H9 (cell line): ENCODE results near the gene TMPRSS6. TPM values are rescaled to one million over a fixed set of nuclear protein-coding genes. Genes with fewer than 3 reads are reported as not detected.

Source experiments
- DNase-seq: peaks from one replicate; pipeline ENCODE4 v3.0.0-alpha.2; 2017
- H2AFZ ChIP-seq: one replicate; pipeline ENCODE4 v1.6.1; 2013; ENCODE audit warnings: mild to moderate bottlenecking, low read length, control low read depth, moderate library complexity
- H2AK5ac ChIP-seq: 2 replicates; pipeline ENCODE4 v1.6.1; 2013; ENCODE audit warnings: low read length, control low read depth, mixed read lengths; ENCODE audit not compliant: insufficient read length
- H2BK120ac ChIP-seq: one replicate; pipeline ENCODE4 v1.6.1; 2013; ENCODE audit warnings: low read depth, mild to moderate bottlenecking, low read length, control low read depth, inconsistent platforms; ENCODE audit not compliant: poor library complexity, severe bottlenecking
- H2BK12ac ChIP-seq: 2 replicates; pipeline ENCODE4 v1.6.1; 2013; ENCODE audit warnings: low read length, control low read depth, mixed read lengths, low read depth; ENCODE audit not compliant: insufficient read length
- H2BK15ac ChIP-seq: 2 replicates; pipeline ENCODE4 v1.6.1; 2013; ENCODE audit warnings: low read depth, low read length, control low read depth
- H2BK20ac ChIP-seq: one replicate; pipeline ENCODE4 v1.6.1; 2013; ENCODE audit warnings: low read depth, mild to moderate bottlenecking, low read length, control low read depth, inconsistent platforms; ENCODE audit not compliant: poor library complexity, severe bottlenecking
- H2BK5ac ChIP-seq: 2 replicates; pipeline ENCODE4 v1.6.1; 2013; ENCODE audit warnings: low read length, control low read depth, mixed read lengths; ENCODE audit not compliant: insufficient read length
- H3K14ac ChIP-seq: 2 replicates; pipeline ENCODE4 v1.6.1; 2013; ENCODE audit warnings: low read length, control low read depth; ENCODE audit not compliant: insufficient read depth
- H3K18ac ChIP-seq: 2 replicates; pipeline ENCODE4 v1.6.1; 2013; ENCODE audit warnings: low read depth, mild to moderate bottlenecking, mixed read lengths, low read length, control low read depth; ENCODE audit not compliant: insufficient read length
- H3K23ac ChIP-seq: 2 replicates; pipeline ENCODE4 v1.6.1; 2013; ENCODE audit warnings: low read length, control low read depth, mixed read lengths, low read depth; ENCODE audit not compliant: insufficient read length
- H3K23me2 ChIP-seq: 2 replicates; pipeline ENCODE4 v1.6.1; 2013; ENCODE audit warnings: low read depth, mild to moderate bottlenecking, mixed read lengths, low read length, control low read depth; ENCODE audit not compliant: insufficient read length, poor library complexity, severe bottlenecking
- H3K27ac ChIP-seq: 2 replicates; pipeline ENCODE4 v1.5.1; 2013; ENCODE audit warnings: low read length, control low read depth, mixed read lengths, low read depth; ENCODE audit not compliant: insufficient read length
- H3K27me3 ChIP-seq: 2 replicates; pipeline ENCODE4 v1.6.1; 2013; ENCODE audit warnings: low read length, control low read depth, inconsistent platforms; ENCODE audit not compliant: insufficient read depth
- H3K4ac ChIP-seq: 2 replicates; pipeline ENCODE4 v1.6.1; 2013; ENCODE audit warnings: low read depth, mild to moderate bottlenecking, control low read depth, inconsistent platforms, low read length, moderate library complexity
- H3K4me1 ChIP-seq: 2 replicates; pipeline ENCODE4 v1.6.1; 2013; ENCODE audit warnings: low read length, control low read depth, inconsistent platforms; ENCODE audit not compliant: insufficient read depth
- H3K4me2 ChIP-seq: 2 replicates; pipeline ENCODE4 v1.6.1; 2013; ENCODE audit warnings: low read length, control low read depth, mixed read lengths; ENCODE audit not compliant: insufficient read length, insufficient read depth
- H3K56ac ChIP-seq: 2 replicates; pipeline ENCODE4 v1.6.1; 2013; ENCODE audit warnings: low read depth, mild to moderate bottlenecking, mixed read lengths, low read length, control low read depth; ENCODE audit not compliant: insufficient read length
- H3K79me1 ChIP-seq: 2 replicates; pipeline ENCODE4 v1.6.1; 2013; ENCODE audit warnings: low read depth, mild to moderate bottlenecking, moderate library complexity, low read length, control low read depth, inconsistent platforms; ENCODE audit not compliant: insufficient read depth, poor library complexity, severe bottlenecking
- H3K79me2 ChIP-seq: 2 replicates; pipeline ENCODE4 v1.6.1; 2013; ENCODE audit warnings: low read length, control low read depth, inconsistent platforms; ENCODE audit not compliant: insufficient read depth
- H3K9ac ChIP-seq: 2 replicates; pipeline ENCODE4 v1.6.1; 2013; ENCODE audit warnings: low read length, control low read depth, mixed read lengths; ENCODE audit not compliant: insufficient read length; ENCODE audit errors: extremely low read depth
- H3K9me3 ChIP-seq: one replicate; pipeline ENCODE4 v1.6.1; 2013; ENCODE audit warnings: low read depth, low read length, inconsistent platforms; ENCODE audit not compliant: control insufficient read depth
- H3T11ph ChIP-seq: one replicate; pipeline ENCODE4 v1.6.1; 2013; ENCODE audit warnings: mild to moderate bottlenecking, low read length, control low read depth, inconsistent platforms
- H4K20me1 ChIP-seq: one replicate; pipeline ENCODE4 v1.6.1; 2013; ENCODE audit not compliant: control insufficient read depth, insufficient read length, insufficient read depth
- H4K5ac ChIP-seq: 2 replicates; pipeline ENCODE4 v1.6.1; 2013; ENCODE audit warnings: low read depth, mild to moderate bottlenecking, mixed read lengths, low read length, control low read depth; ENCODE audit not compliant: insufficient read length
- H4K8ac ChIP-seq: replicated peaks from 2 replicates; pipeline ENCODE4 v1.6.1; 2013; ENCODE audit warnings: low read length, control low read depth, mixed read lengths, low read depth; ENCODE audit not compliant: insufficient read length
- H4K91ac ChIP-seq: 2 replicates; pipeline ENCODE4 v1.6.1; 2013; ENCODE audit warnings: low read depth, mild to moderate bottlenecking, moderate library complexity, mixed read lengths, low read length, control low read depth; ENCODE audit not compliant: insufficient read length
- H3K27ac Mint-ChIP-seq, 3 experiments: 2 replicates in 2 of 3; 3 replicates in 1 of 3; pipeline ENCODE4 v1.8.0; 2020 to 2021; ENCODE audit warnings: mixed read lengths in 3 of 3, mild to moderate bottlenecking in 1 of 3, moderate library complexity in 1 of 3
- H3K27me3 Mint-ChIP-seq: 2 replicates; pipeline ENCODE4 v1.8.0; 2021; ENCODE audit warnings: low read depth, mild to moderate bottlenecking, moderate library complexity, mixed read lengths
- H3K36me3 Mint-ChIP-seq, 3 experiments: 2 replicates in 2 of 3; 3 replicates in 1 of 3; pipeline ENCODE4 v1.8.0; 2020 to 2021; ENCODE audit warnings: low read depth in 3 of 3, mixed read lengths in 3 of 3; ENCODE audit not compliant: insufficient read depth in 1 of 3
- H3K4me1 Mint-ChIP-seq, 2 experiments: 2 replicates each; pipeline ENCODE4 v1.8.0; 2020; ENCODE audit warnings: mixed read lengths in 2 of 2
- H3K4me3 Mint-ChIP-seq, 2 experiments: 2 replicates in 1 of 2; 3 replicates in 1 of 2; pipeline ENCODE4 v1.8.0; 2020 to 2021; ENCODE audit warnings: mild to moderate bottlenecking in 2 of 2, mixed read lengths in 2 of 2, moderate library complexity in 1 of 2
- H3K9me3 Mint-ChIP-seq, 2 experiments: 2 replicates in 1 of 2; 3 replicates in 1 of 2; pipeline ENCODE4 v1.8.0; 2020; ENCODE audit warnings: mild to moderate bottlenecking in 2 of 2, mixed read lengths in 2 of 2, moderate library complexity in 1 of 2
- WGBS: extraction: QIAGEN DNeasy Blood & Tissue Kit; methylation state at CpG from one replicate; pipeline ENCODE4 v1.1.7; 2013; ENCODE audit warnings: missing lambda C conversion rate, low lambda C conversion rate, mixed read lengths; ENCODE audit not compliant: insufficient read length; ENCODE audit errors: extremely low coverage; 5-methylcytosine and 5-hydroxymethylcytosine counted together
- total RNA-seq: library from RNA; stranded (reverse); gene quantifications from 2 replicates; pipeline ENCODE4 v1.2.1, GENCODE V29; 2021
- TF ChIP-seq, protein P1 (sequence below): fragments of 200-600 bp; sonication (generic); conservative IDR thresholded peaks from 3 replicates; pipeline ENCODE4 v1.8.0; 2021; ENCODE audit warnings: antibody characterized with exemption, mild to moderate bottlenecking

TMPRSS6 gene
- total RNA-seq, 1 experiment from 2014 or later = not detected

DNA sequence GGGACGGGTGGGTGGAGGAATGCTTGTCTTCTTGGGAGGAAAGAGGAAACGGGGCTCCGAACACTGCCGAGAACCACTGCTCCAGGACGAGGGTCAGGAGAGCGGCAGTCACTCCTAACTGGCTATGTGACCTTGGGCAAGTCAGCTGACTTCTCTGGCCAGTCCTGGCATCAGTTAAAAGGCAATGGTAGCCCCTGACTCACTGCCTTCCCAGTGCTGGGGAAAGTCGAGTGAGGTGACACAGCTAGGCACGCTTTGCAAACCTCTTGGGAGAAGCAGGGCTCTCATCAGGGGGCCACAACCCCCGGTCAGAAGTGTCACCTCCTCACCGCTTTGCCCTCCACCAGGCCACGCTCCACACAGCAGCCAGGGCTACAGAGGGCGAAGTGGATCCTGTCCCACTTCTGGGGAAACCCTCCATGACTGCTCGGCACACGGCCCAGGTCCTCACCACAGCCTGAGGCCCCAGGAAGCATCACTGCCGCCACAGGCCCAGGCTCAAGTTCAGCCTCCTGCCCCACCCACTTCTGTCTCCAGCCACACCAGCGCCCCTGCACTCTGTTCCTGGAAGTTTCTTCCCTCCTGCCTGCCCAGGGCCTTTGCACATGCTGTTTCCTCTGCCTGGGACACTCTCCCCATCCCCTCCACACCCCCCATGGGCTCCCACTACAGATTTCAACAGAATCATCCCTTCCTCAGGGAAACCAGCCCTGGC, 23.9 kb upstream of the TMPRSS6 start:
- Histone ChIP-seq H2BK15ac (no peak overlapping the region), H4K91ac (no peak overlapping the region)
- no CpG with 5 or more reads among the region's 16 CpGs for WGBS

More for the DNA sequence above, 23.9 kb upstream of the TMPRSS6 start:
- Histone ChIP-seq H3K4me1 (no peaks in the 10 kb centered on the region), H3K27ac (no peak overlapping the region), H2BK120ac (no peak overlapping the region), H4K8ac (no peak overlapping the region), H4K20me1 (no peaks in the 10 kb centered on the region), H4K5ac (no peak overlapping the region), H3K79me1 (no peaks in the 10 kb centered on the region), H3K4me2 (no peak overlapping the region), H2BK20ac (no peak overlapping the region), H3T11ph (no peak overlapping the region), H2AK5ac (no peak overlapping the region), H3K14ac (no peak overlapping the region; the same call in 1 of the 2 replicates), H3K23me2 (no peaks in the 10 kb centered on the region), H2AFZ (no peak overlapping the region), H2BK12ac (no peak overlapping the region), H3K56ac (no peak overlapping the region), H2BK5ac (no peak overlapping the region), H3K9ac (no peak overlapping the region), H3K27me3 (no peaks in the 10 kb centered on the region), H3K9me3 (no peaks in the 10 kb centered on the region), H3K79me2 (no peaks in the 10 kb centered on the region), H3K18ac (no peak overlapping the region), H3K4ac (no peak overlapping the region), H3K23ac (no peak overlapping the region)
- peaks cover 17% of the 10 kb centered on the region for H3K27me3 Mint-ChIP-seq
- 0 out of 5 replicates have a peak, but pooled peaks cover 0 to 2% of the 10 kb centered on the region in 2 experiments for H3K9me3 Mint-ChIP-seq
- peaks cover 0 to 2% (median 0%) of the 10 kb centered on the region in 3 experiments; a peak in 2 of 7 replicates for H3K36me3 Mint-ChIP-seq
- H3K27ac Mint-ChIP-seq = peak overlapping the region in 1 of 3 experiments; percentile 22; a peak in 1 of 7 replicates
- H3K4me1 Mint-ChIP-seq = peaks cover 0 to 7% of the 10 kb centered on the region in 2 experiments; a peak in 2 of 4 replicates
- DNase-seq = no peak
- TF ChIP-seq, protein P1, sequence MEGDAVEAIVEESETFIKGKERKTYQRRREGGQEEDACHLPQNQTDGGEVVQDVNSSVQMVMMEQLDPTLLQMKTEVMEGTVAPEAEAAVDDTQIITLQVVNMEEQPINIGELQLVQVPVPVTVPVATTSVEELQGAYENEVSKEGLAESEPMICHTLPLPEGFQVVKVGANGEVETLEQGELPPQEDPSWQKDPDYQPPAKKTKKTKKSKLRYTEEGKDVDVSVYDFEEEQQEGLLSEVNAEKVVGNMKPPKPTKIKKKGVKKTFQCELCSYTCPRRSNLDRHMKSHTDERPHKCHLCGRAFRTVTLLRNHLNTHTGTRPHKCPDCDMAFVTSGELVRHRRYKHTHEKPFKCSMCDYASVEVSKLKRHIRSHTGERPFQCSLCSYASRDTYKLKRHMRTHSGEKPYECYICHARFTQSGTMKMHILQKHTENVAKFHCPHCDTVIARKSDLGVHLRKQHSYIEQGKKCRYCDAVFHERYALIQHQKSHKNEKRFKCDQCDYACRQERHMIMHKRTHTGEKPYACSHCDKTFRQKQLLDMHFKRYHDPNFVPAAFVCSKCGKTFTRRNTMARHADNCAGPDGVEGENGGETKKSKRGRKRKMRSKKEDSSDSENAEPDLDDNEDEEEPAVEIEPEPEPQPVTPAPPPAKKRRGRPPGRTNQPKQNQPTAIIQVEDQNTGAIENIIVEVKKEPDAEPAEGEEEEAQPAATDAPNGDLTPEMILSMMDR = no peak
- no peak overlapping the region for H3K4me3 Mint-ChIP-seq
